DMS 273 (cell line): ENCODE data around the gene NAV2.

ENCODE experiments used
- DNase-seq: peaks from one replicate; lab custom pipeline; 2025; ENCODE audit not compliant: unreplicated experiment; lab: John Stamatoyannopoulos, UW

Gene NAV2

DNA sequence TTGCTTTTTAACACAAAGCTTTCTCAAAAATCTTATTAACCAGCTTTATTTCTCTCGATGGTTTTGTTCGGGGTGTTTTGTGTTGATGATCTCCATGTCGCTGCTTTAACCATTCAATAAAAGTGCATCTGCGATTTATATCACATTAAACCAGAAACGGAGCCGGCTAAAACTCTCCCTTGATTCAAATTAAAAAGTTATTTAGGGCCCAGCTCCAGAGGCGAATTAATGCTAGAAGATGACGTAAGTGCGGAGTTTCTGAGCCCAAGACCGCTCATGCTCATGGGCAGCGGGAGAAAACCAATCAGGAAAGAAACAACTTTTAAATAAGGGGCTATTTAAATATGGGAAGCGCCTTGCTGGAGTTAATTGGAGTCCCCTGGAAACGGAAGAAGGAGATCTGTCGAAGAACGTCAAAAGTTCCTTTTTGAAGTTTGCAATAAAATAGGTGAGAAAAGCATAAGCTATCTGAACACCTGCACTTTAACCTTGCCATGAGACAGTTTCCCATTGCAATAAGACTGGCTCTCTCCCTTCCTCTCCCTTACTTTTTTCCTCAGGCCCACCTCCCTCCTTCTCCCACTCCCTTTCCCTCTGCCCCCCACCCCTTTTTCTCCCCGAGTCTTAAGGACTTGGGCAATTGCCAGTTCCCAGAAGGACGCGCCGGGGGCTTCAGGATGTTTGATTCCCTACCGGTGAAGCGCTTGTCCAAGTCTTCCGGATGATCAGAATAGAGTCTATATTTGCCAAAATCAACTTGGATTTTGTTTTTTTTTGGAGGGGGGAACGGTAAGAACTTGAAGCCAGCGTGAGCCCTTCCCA lies 449.5 kb downstream of the NAV2 start:
- no peak for DNase-seq

DNA sequence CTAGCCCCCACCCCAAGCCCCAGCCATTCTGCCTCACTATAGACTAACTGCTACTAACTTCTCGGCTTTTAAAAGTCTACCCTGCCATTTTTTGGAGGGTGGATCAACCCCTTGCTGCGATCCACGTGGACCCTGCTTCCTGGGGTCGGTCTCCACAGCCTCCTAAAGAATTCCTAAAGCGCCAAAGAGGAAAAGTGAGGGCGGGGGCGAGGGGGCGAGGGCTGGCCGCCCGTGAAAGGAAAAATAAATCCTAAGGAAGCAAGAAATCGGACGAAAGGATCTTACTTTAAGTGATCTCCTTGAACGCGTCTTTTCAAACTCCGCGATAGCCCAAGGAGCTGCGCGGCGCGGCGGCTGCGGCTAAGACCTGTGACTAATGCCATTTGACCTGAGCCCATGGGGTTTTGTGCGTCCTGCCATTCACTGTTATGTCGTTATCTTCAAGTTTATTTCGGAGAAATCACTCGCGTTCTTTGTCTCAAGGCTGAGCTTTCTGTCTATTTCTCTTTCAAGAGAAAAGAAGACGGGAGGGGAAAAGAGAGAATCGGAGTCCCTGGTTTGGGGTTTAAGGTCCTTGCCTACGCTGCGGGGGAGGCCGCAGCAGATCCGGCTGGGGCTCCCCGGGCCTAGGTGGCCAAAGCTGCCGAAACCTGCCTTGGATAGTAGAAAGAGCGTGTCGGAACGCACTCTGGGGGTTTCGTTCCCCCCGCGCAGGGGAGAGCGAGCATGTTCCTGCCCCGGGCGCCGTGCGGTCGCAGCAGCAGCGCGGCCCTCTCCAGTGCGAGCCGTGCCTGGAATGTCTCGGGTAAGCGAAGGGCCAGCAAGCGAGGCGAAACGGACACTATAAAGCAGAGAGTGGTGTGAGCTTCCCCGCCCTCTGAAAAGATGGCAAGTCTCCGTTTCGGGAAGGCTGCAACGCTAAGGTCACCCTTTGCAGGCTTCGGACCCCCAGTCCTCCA lies 450.5 kb downstream of the NAV2 start:
- DNase-seq = peak; percentile 57

DNA sequence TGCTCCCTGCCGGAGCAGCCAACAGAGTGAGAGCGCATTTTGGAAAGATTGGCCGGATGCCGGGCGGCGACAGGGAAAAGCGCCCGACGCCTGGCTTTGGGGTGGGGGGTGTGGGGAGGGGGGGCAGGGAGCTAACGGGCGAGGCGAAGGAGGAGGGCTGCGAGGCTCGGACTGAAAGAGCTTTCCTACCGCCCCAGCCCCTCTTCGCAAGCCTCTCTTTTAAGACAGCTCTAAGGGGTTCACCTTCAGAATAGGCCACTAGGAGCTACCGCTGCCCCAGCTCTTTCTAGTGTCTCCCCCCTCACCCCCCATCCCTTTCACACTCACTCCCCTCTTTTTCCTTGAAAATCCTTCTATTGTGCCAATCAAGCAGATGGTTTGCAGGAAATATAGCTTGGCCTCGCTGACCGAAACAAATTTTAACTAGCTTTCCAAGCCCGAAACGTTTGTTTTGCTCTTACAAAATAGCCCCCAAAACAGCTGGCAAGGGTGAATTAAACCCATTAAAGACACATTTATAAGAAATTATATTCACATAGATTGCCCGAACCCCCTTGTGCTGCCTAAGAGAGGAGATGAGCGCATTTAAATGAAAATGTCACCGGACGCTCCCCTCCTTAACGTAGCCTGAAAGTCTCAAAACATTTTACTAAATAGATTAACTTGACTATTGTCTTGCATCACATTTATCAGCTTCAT lies 451.3 kb downstream of the NAV2 start:
- peak; percentile 57 for DNase-seq
